Breast epithelium (tissue), 4 donors: ENCODE data around the gene METAP2. TPM values are rescaled to one million over a fixed set of nuclear protein-coding genes. Genes with fewer than 3 reads are reported as not detected.

Source experiments
- DNase-seq, 2 donors: peaks; one replicate each; pipeline ENCODE4 v3.0.0-alpha.2; 2019; ENCODE audit warnings: low spot score in 2 of 2
- H3K27ac ChIP-seq, 2 donors: fragments of 200-600 bp; sonication (generic) in 1 of 2; one replicate each; pipeline ENCODE4 v1.5.1; 2016 to 2019; ENCODE audit warnings: mild to moderate bottlenecking in 1 of 2
- H3K27me3 ChIP-seq, 2 donors: fragments of 200-600 bp; sonication (generic) in 1 of 2; one replicate each; pipeline versions ENCODE4 v1.5.1 to v1.6.0; 2017 to 2019; ENCODE audit warnings: control low read depth in 1 of 2, mild to moderate bottlenecking in 1 of 2
- H3K36me3 ChIP-seq: fragments of 200-600 bp; one replicate; pipeline ENCODE4 v1.5.1; 2019
- H3K4me1 ChIP-seq, 2 donors: fragments of 200-600 bp; sonication (generic); one replicate each; pipeline ENCODE4 v1.5.1; 2016 to 2019; ENCODE audit warnings: control low read depth in 1 of 2
- H3K4me3 ChIP-seq, 3 donors: fragments of 200-600 bp; sonication (generic); 1 replicate in 2 of 3; 2 replicates in 1 of 3; pipeline ENCODE4 v1.5.1; 2016 to 2019; ENCODE audit warnings: mild to moderate bottlenecking in 3 of 3, moderate library complexity in 2 of 3
- H3K9me3 ChIP-seq, 2 donors: fragments of 200-600 bp; sonication (generic) in 1 of 2; one replicate each; pipeline ENCODE4 v1.5.1; 2016 to 2019; ENCODE audit warnings: control low read depth in 1 of 2
- CTCF ChIP-seq, 3 donors: fragments of 450-650 bp; IDR thresholded peaks; one replicate each; pipeline ENCODE4 v1.5.1; 2016 to 2017; ENCODE audit warnings: antibody characterized with exemption in 3 of 3, mild to moderate bottlenecking in 3 of 3, moderate library complexity in 3 of 3
- POLR2A ChIP-seq: fragments of 450-650 bp; IDR thresholded peaks from one replicate; pipeline ENCODE4 v1.6.1; 2016; ENCODE audit warnings: antibody characterized with exemption, mild to moderate bottlenecking, moderate library complexity
- POLR2AphosphoS5 ChIP-seq, 3 donors: sonication (generic); formaldehyde crosslinking; IDR thresholded peaks; one replicate each; pipeline ENCODE4 v1.6.1; 2017; ENCODE audit warnings: antibody characterized with exemption in 3 of 3
- intact Hi-C: fragments of 100-400 bp; cut with DNase I; formaldehyde crosslinking; loops from one replicate; pipeline ENCODE4 v1.15.1; 2023; ENCODE audit warnings: low total_unique reads
- total RNA-seq, 3 donors: library from RNA; depleted of rRNA; stranded (reverse); fragments of >200 nt; gene quantifications; one replicate each; pipeline ENCODE4 v1.1.0, GENCODE V29; 2016

The METAP2 gene
- total RNA-seq, 3 donors from 2014 or later: 58.7 to 67.8 (median 59.6) TPM

GRCh38 chr12:95492462-95492861 lies 18.5 kb downstream of the METAP2 start:
- Histone ChIP-seq H3K4me3 (no peak overlapping the region), H3K27me3 (no peaks in the 10 kb centered on the region), H3K36me3 (peaks cover 12% of the 10 kb centered on the region), H3K4me1 (no peaks in the 10 kb centered on the region), H3K27ac (no peak overlapping the region), H3K9me3 (no peaks in the 10 kb centered on the region)
- TF ChIP-seq CTCF (IDR thresholded peaks at IDR 0.05) (no peak), POLR2AphosphoS5 (IDR thresholded peaks at IDR 0.05) (no peak), POLR2A (no peak)
- no peak for DNase-seq
- intact Hi-C loops: no loop called here

- Histone ChIP-seq H3K4me3 (no peak overlapping the region), H3K27me3 (no peaks in the 10 kb centered on the region), H3K9me3 (no peaks in the 10 kb centered on the region), H3K4me1 (no peaks in the 10 kb centered on the region), H3K27ac (no peak overlapping the region), H3K36me3 (peaks cover 13% of the 10 kb centered on the region)
- DNase-seq: no peak
- TF ChIP-seq POLR2A: no peak
- no peak for TF ChIP-seq POLR2AphosphoS5 (IDR thresholded peaks at IDR 0.05)
- no peak for TF ChIP-seq CTCF (IDR thresholded peaks at IDR 0.05)
- intact Hi-C loops: no loop called here
Observed at GRCh38 chr12:95494888-95495287, 20.9 kb downstream of the METAP2 start.

- Histone ChIP-seq H3K4me1 (no peaks in the 10 kb centered on the region), H3K36me3 (peaks cover 13% of the 10 kb centered on the region), H3K27ac (no peak overlapping the region), H3K9me3 (no peaks in the 10 kb centered on the region), H3K27me3 (no peaks in the 10 kb centered on the region), H3K4me3 (no peak overlapping the region)
- intact Hi-C loops: no loop called here
- no peak for TF ChIP-seq POLR2A
- no peak for TF ChIP-seq CTCF (IDR thresholded peaks at IDR 0.05)
- TF ChIP-seq POLR2AphosphoS5 (IDR thresholded peaks at IDR 0.05): no peak
- DNase-seq: no peak
Observed at GRCh38 chr12:95495433-95495832, 21.5 kb downstream of the METAP2 start.

- no peak overlapping the region for H3K4me3 ChIP-seq
- no peaks in the 10 kb centered on the region for H3K27me3 ChIP-seq
- TF ChIP-seq POLR2AphosphoS5 (IDR thresholded peaks at IDR 0.05) (no peak), POLR2A (no peak), CTCF (IDR thresholded peaks at IDR 0.05) (no peak)
- intact Hi-C loops: no loop called here
- H3K4me1 ChIP-seq: no peaks in the 10 kb centered on the region
- no peaks in the 10 kb centered on the region for H3K9me3 ChIP-seq
- no peak for DNase-seq
- peaks cover 13% of the 10 kb centered on the region for H3K36me3 ChIP-seq
- no peak overlapping the region for H3K27ac ChIP-seq
Observed at GRCh38 chr12:95497031-95497430, 23.1 kb downstream of the METAP2 start.

- no peak for DNase-seq
- intact Hi-C loops: no loop called here
- Histone ChIP-seq H3K4me1 (no peaks in the 10 kb centered on the region), H3K27me3 (no peaks in the 10 kb centered on the region), H3K4me3 (no peak overlapping the region), H3K36me3 (peaks cover 13% of the 10 kb centered on the region), H3K9me3 (no peaks in the 10 kb centered on the region), H3K27ac (no peak overlapping the region)
- no peak for TF ChIP-seq CTCF (IDR thresholded peaks at IDR 0.05)
- no peak for TF ChIP-seq POLR2AphosphoS5 (IDR thresholded peaks at IDR 0.05)
- TF ChIP-seq POLR2A: no peak
Observed at GRCh38 chr12:95498968-95499367, 25.0 kb downstream of the METAP2 start.
